HG03432 (cell line): Measurements from ENCODE around the gene C22orf23.
"Not testable (repeated sequence)": the region's sequence is repeated elsewhere in the genome, so short reads cannot be mapped to it uniquely, and the experiment has no call there.

Experiments used
- ATAC-seq: cut with Tn5 transposase; IDR thresholded peaks from one replicate; pipeline ENCODE4 v1.9.1; 2021; ENCODE audit warnings: mild to moderate bottlenecking, moderate library complexity; ENCODE audit not compliant: unreplicated experiment

Gene C22orf23

DNA sequence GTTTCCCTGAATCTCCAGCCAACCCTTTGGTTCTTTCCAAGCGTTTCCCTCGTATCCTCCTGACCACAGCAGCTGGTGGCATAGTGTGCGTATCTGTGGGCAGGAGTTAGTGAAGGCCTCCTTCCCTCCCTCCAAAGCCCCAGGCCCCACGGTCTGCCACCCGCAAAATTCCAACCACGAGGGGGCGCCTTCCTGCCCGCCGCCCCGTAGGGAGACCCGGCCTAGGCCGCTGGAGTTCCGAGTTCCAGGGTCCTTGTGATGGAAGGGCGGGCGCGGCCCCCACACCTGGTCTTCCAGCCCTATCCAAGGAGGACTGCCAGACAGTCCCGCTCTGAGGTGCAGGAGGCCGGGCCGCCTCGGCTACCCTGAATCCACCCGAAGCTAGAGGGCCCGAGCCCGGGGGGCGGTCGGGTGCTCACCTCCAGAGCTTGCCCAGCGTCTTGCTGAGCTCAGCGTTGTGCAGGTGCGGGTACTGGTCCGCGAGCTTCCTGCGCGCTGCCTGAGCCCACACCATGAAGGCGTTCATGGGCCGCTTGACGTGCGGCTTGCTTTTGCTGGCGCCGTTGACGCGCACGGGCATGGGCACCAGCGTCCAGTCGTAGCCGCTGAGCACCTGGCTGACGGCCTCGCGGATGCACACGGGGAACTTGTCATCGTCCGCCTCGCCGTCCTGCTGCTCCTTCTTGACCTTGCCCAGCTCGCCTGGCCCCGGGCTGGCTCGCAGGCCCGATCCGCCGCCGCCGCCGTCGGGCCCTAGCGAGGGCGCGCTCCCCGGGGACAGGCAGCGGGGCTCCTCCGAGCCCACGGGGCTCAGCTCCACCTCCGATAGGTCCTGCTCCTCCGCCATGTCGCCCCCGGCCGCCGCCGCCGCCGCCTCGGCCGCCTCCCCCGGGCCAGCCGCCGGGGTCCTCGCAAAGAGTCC lies 29.8 kb upstream of the C22orf23 start:
- no peak for ATAC-seq

DNA sequence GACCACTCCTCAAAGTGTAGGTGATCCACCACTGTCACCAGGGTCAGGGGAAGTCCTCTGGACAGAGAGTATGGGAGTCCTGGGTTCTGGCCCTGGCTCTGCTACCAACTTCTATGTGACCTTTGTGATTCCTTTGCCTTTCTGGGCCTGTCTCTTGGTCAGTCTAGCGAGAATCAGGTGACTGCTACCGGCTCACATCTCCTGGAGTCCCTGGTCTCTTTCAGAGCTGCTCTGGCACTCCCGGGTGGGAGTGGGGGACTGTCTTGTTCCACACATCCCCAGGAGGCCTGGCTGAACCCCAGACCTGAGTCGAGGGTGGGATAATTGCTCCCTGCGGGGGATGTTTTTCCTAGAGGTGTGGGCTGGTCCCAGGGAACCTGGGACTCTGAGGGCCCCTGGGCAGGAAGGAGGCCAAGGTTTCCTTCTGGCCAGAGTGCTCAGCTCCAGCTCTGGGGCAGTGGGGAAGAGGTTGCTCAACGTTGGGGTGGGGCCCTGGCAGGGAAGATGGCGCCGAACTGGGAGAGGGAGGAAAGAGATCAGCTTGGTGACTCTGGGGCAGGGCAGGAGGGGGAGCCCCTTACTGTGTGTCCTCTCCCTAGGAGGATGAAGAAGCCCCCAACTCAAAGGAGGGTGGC lies 28.9 kb upstream of the C22orf23 start:
- no peak for ATAC-seq

GRCh38 chr22:37981282-37982011 lies 28.0 kb upstream of the C22orf23 start:
- ATAC-seq = no peak

DNA sequence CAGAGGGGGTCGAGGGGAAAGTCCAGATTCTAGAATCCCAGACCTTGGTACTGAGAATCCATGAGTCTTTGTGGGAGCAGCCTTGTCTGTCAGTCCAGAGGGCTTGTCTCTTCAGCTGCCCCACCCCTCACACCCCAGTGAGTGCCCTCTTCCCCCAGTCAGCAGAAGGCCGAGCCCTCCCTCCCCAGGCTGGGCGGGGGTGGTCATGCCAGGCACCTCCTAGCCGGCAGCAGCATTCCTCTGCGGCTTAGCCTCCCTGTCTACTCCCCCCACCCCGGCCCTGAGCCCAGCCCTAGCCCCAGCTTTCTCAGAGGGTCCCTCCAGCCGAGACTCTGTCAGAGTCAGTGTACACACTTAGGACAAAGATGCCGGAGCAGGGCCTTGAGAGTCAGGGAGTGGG lies 26.4 kb upstream of the C22orf23 start:
- ATAC-seq = no peak

GRCh38 chr22:37976547-37976946 lies 23.1 kb upstream of the C22orf23 start:
- ATAC-seq = no peak

GRCh38 chr22:37976022-37976421 lies 22.6 kb upstream of the C22orf23 start:
- ATAC-seq = not testable (repeated sequence)

GRCh38 chr22:37975153-37975552 lies 21.8 kb upstream of the C22orf23 start:
- no peak for ATAC-seq

DNA sequence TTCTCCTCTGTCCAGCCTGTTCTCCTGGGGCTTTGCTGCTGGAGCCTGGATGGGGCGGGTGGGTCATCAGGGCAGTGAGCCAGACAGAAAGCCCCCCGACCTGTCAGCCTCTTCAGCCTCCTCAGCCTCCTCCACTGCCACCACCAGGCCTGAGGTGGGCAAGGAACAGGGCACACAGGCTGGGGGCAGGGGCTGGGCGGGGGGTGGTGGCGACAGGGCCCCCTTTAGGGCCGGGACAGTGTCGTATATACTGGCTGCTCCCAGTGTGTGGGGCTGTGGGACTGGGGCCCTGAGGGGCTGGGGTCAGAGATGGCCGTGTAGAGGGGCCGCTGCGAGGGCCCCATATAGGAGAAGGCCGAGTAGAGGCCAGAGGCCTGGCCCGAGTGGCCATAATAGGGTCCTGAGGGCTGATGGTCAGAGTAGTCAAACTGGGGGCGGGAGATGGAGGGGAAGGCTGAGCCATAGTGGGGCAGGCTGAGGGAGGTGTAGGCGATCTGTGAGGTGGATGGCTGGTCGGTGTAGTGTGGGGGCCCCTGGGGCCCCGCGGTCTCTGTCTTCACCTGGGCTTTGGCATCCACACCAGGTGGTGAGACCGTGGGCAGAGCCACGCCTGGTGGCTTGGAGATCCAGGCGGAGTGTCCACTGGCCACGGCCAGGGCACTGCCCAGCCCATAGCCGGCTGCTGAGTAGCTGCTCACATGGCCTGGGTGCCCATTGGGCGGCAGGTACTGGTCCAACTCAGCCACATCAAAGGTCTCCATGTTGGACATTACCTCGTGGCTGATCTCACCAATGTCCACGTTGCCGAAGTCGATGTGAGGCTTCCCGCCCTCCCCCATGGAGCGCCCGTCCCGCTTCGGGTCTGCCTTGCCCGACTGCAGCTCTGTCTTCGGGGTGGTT lies 20.1 kb upstream of the C22orf23 start:
- ATAC-seq = no peak

DNA sequence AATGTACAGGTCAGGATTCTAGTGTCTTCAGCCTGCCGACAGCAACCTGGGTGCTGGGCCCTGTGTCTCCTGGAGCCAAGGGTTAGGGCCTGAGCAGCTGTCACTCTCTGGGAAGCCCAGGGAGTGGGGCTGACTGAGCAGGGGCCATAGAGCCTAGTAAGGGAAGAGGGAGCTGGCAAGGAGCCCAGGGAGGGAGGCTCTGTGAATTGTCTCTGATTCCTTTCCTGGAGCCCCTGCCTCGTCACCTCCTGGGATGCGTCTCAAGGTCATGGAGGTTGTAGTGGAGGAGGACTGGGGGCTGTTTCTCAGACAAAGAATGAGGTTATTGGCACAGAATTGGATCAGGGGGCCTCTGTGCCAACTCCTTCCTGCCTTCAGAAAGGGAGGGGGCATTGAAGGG lies 19.1 kb upstream of the C22orf23 start:
- no peak for ATAC-seq

DNA sequence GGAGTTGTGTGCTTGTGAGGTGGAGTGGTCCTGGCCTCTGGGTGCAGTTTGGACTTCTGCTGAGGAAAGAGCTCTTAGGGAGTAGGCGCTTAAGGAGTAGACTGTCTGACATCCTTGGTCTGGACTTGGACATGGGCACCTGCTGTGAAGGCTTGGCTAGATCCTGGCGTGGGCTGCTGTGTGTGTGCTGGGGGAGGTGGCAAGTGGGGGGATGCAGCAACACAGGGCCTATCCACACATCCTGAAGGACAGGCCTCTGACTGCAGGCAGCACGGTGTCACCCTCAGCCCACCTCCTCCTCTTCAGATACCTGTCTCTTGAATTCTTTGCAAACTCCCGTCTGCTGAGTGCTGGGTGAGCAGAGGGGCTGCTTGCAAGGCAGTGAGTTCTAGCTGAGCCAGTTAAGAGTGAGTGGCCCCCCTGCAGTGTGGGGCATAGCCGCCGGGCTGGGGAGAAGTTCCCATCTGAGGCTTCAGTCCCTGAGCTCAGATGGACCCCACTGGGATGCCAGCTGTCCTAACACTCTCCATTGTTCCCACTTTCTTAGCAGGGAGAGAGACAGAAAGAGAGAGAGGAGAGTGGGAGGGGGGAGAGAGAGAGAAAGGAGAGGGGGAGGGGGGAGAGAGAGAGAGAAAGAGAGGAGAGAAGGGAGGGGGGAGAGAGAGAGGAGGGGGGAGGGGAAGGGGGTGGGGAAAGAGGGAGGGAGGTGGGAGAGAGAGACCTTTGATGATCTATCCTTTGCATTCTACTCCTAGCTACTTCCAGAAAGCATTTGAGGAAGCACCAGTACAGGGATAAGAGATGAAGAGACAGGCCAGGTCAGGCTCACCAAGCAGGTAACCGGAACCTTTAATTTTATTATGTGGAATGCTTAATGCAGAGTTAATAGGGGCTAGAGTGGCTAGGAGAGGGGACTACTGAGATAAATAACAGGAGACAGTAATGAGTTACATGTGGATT lies 18.4 kb upstream of the C22orf23 start:
- ATAC-seq = no peak

DNA sequence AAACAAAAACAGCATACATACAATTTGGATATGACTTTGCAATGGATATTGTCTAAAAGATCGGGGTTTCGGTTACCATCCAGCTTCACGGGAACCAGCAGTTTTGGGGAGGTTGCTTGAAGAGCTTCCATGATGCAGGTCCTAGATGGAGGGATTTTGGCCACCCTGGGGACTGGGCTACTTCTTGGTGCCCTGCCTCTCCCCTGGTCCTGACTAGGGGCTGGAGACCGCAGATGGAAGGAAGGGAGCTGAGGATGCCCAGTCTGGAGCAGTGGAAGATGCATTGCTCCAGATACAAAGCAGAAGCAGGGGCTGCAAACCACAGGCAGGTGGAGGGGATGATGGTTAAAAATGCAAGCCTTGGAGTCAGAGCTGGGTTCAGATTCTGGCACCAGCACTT lies 17.5 kb upstream of the C22orf23 start:
- ATAC-seq = no peak

GRCh38 chr22:37968452-37969251 lies 15.3 kb upstream of the C22orf23 start:
- ATAC-seq = no peak

DNA sequence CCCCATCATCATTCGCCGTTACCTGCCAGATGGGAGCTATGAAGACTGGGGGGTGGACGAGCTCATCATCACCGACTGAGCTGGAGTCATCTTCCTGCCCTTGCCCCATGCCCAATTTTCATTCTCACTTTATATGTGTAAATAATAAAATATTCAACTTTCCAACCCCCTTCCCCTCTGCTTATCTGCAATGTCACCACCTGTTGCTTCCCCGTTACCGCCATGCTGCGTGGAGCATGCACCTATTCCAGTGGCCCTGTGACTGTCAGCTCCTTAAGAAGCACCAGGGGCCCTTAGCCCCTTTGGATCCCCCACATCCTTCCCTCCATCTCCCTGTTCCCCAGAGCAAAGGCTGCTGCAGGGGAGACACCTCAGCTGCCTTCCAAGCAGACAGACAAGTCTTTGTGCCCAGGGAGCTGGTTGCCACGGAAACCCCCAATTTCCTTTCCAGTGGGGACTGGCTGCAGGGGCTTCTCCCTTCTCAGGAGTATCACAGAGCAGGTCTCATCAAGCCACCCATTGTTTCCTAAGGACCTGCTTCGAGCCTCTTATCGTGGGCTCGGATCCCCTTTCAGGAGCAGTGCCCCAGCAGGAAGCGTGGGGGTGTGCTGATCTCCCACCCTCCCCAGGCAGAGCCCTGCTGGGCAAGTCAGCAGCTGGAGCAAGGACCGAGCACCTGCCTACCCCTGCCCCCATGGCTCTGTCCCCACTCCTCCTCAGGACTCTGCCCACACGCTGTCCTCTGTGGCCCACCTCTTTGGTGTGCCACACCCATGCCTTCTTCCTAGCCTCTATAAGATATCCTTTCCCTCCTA lies 14.4 kb upstream of the C22orf23 start:
- no peak for ATAC-seq

- no peak for ATAC-seq
Measured at GRCh38 chr22:37967147-37967546, 13.7 kb upstream of the C22orf23 start.

GRCh38 chr22:37965940-37966664 lies 12.7 kb upstream of the C22orf23 start:
- no peak for ATAC-seq

- no peak for ATAC-seq
Measured at GRCh38 chr22:37961062-37961461, 7.7 kb upstream of the C22orf23 start.

- ATAC-seq = no peak
Measured at GRCh38 chr22:37959231-37959825, 5.9 kb upstream of the C22orf23 start.
